HEK293 (cell line): ENCODE results near the gene DPEP3.

Experiments
- CTCF ChIA-PET: fragments of 350-600 bp; formaldehyde crosslinking; extraction: SDS; loops from one replicate; lab custom pipeline; 2021; ENCODE audit warnings: antibody characterized with exemption; lab: Yijun Ruan, JAX
- POLR2A ChIA-PET: fragments of 300-600 bp; formaldehyde crosslinking; extraction: SDS; loops from one replicate; lab custom pipeline; 2020; ENCODE audit warnings: antibody characterized with exemption, inconsistent platforms; lab: Yijun Ruan, JAX
- H3K27ac ChIP-seq: fragments of 200-500 bp; sonication (Bioruptor generic); 2 replicates; pipeline ENCODE4 v1.5.1; 2014; ENCODE audit warnings: low read depth, low read length, control low read depth, inconsistent platforms; ENCODE audit errors: extremely low read depth
- H3K36me3 ChIP-seq, 2 experiments: fragments of 200-500 bp in 1 of 2; sonication (Bioruptor generic) in 1 of 2; 1 replicate in 1 of 2; 2 replicates in 1 of 2; pipeline ENCODE4 v1.5.1; 2014 to 2017; ENCODE audit warnings: inconsistent platforms in 2 of 2, low read length in 2 of 2; ENCODE audit not compliant: control insufficient read depth in 2 of 2, insufficient read depth in 1 of 2
- H3K4me1 ChIP-seq: fragments of 200-500 bp; sonication (Bioruptor generic); 2 replicates; pipeline ENCODE4 v1.5.1; 2014; ENCODE audit warnings: mild to moderate bottlenecking, low read length, inconsistent platforms; ENCODE audit not compliant: control insufficient read depth, insufficient read depth
- H3K4me3 ChIP-seq: 2 replicates; pipeline ENCODE4 v1.5.1; 2011; ENCODE audit warnings: low read depth, mild to moderate bottlenecking, control low read depth, low read length, moderate library complexity
- H3K9me3 ChIP-seq: fragments of 200-500 bp; sonication (Bioruptor generic); 2 replicates; pipeline ENCODE4 v1.5.1; 2014; ENCODE audit warnings: low read depth, low read length, inconsistent platforms; ENCODE audit not compliant: control insufficient read depth, insufficient read depth
- EGR2 ChIP-seq: fragments of 450-650 bp; formaldehyde crosslinking; IDR thresholded peaks from 2 replicates; pipeline ENCODE4 v1.5.1; 2016; ENCODE audit warnings: low read depth, missing biosample characterization, missing genetic modification characterization
- RBAK ChIP-seq: fragments of 450-650 bp; formaldehyde crosslinking; IDR thresholded peaks from 2 replicates; pipeline ENCODE4 v1.5.1; 2016; ENCODE audit warnings: missing biosample characterization, missing genetic modification characterization
- REPIN1 ChIP-seq: fragments of 450-650 bp; formaldehyde crosslinking; IDR thresholded peaks from 2 replicates; pipeline ENCODE4 v1.5.1; 2017; ENCODE audit warnings: missing biosample characterization, missing genetic modification characterization, low read depth
- ZFP37 ChIP-seq: fragments of 450-650 bp; formaldehyde crosslinking; IDR thresholded peaks from 2 replicates; pipeline ENCODE4 v1.5.1; 2016; ENCODE audit warnings: missing biosample characterization, missing genetic modification characterization
- ZIC2 ChIP-seq: fragments of 450-650 bp; formaldehyde crosslinking; IDR thresholded peaks from 2 replicates; pipeline ENCODE4 v1.5.1; 2016; ENCODE audit warnings: missing biosample characterization, missing genetic modification characterization
- ZNF133 ChIP-seq: fragments of 450-650 bp; formaldehyde crosslinking; IDR thresholded peaks from 2 replicates; pipeline ENCODE4 v1.5.1; 2016; ENCODE audit warnings: missing biosample characterization, missing genetic modification characterization
- ZNF266 ChIP-seq: fragments of 450-650 bp; formaldehyde crosslinking; IDR thresholded peaks from 2 replicates; pipeline ENCODE4 v1.5.1; 2016; ENCODE audit warnings: missing biosample characterization, missing genetic modification characterization, low read depth
- ZNF324 ChIP-seq: fragments of 450-650 bp; formaldehyde crosslinking; IDR thresholded peaks from 2 replicates; pipeline ENCODE4 v1.5.1; 2016; ENCODE audit warnings: missing biosample characterization, missing genetic modification characterization
- ZNF548 ChIP-seq: fragments of 450-650 bp; formaldehyde crosslinking; IDR thresholded peaks from 2 replicates; pipeline ENCODE4 v1.5.1; 2016; ENCODE audit warnings: missing biosample characterization, missing genetic modification characterization
- ZNF549 ChIP-seq: fragments of 450-650 bp; IDR thresholded peaks from 2 replicates; pipeline ENCODE4 v1.5.1; 2018; ENCODE audit warnings: missing biosample characterization, missing genetic modification characterization, mild to moderate bottlenecking, inconsistent platforms, moderate library complexity
- ZNF596 ChIP-seq: fragments of 450-650 bp; IDR thresholded peaks from 2 replicates; pipeline ENCODE4 v1.5.0; 2018; ENCODE audit warnings: missing biosample characterization, mild to moderate bottlenecking, missing genetic modification characterization, moderate library complexity
- ZNF624 ChIP-seq: fragments of 450-650 bp; formaldehyde crosslinking; IDR thresholded peaks from 2 replicates; pipeline ENCODE4 v1.5.1; 2017; ENCODE audit warnings: missing biosample characterization, missing genetic modification characterization
- ZNF626 ChIP-seq: fragments of 450-650 bp; sonication (Bioruptor Pico); formaldehyde crosslinking; IDR thresholded peaks from 2 replicates; pipeline ENCODE4 v1.5.1; 2018; ENCODE audit warnings: missing biosample characterization, missing genetic modification characterization, inconsistent platforms
- ZNF677 ChIP-seq: fragments of 450-650 bp; IDR thresholded peaks from 2 replicates; pipeline ENCODE4 v1.5.0; 2018; ENCODE audit warnings: missing biosample characterization, mild to moderate bottlenecking, missing genetic modification characterization, moderate library complexity
- ZNF768 ChIP-seq: fragments of 450-650 bp; formaldehyde crosslinking; IDR thresholded peaks from 2 replicates; pipeline ENCODE4 v1.5.1; 2018; ENCODE audit warnings: missing biosample characterization, mild to moderate bottlenecking, missing genetic modification characterization
- TF ChIP-seq, protein P1 (sequence below): fragments of 450-650 bp; formaldehyde crosslinking; IDR thresholded peaks from 2 replicates; pipeline ENCODE4 v1.5.1; 2016; ENCODE audit warnings: missing biosample characterization, missing genetic modification characterization
- TF ChIP-seq, protein P2 (sequence below): fragments of 450-650 bp; formaldehyde crosslinking; IDR thresholded peaks from 2 replicates; pipeline ENCODE4 v1.5.1; 2016; ENCODE audit warnings: missing biosample characterization, missing genetic modification characterization

The DPEP3 gene

DNA sequence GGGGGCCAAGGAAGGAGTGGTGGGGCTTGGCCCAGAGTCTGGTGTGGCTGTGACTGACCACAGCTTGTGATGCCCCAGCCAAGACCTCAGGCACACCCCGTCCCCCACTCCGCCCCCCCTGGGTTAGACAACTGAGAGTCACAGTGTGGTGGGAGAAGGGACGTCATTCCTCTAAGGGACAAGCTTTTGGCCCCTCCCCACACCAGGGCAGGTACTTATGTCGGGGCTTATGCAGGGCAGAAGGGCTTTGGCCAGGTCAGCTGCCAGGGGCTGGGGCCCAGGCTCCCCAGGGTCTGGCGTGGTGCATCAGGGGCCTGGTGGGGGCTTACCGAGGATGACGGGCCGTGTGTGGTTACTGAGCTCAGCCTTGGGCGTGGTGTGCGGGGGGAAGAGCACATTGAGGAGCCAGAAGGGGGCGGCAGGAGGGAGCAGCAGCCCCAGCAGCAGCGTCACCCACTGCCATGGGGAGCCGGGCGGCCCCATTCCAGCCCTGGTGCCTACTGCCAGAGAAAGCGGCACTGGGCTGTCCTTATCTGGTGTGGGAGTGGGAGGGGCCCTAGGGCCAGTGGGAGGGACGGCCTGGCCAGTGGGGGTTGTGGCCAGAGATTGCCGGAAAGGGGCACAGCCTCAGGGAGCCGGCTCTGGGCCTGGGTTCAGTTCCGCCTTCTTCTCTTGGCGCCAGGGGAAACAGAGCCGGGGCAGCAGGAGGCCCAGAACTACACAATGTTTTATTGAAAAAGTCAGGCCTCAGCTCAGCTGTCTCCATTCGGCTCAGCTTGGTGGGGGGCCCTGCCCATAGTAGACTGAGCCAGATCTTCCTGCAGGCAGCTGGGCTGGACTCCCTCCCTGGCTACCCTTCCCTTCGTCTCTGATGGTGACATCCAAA, 36.4 kb downstream of the DPEP3 start, which contains the start of gene LCAT (continued):
- TF ChIP-seq, protein P1, sequence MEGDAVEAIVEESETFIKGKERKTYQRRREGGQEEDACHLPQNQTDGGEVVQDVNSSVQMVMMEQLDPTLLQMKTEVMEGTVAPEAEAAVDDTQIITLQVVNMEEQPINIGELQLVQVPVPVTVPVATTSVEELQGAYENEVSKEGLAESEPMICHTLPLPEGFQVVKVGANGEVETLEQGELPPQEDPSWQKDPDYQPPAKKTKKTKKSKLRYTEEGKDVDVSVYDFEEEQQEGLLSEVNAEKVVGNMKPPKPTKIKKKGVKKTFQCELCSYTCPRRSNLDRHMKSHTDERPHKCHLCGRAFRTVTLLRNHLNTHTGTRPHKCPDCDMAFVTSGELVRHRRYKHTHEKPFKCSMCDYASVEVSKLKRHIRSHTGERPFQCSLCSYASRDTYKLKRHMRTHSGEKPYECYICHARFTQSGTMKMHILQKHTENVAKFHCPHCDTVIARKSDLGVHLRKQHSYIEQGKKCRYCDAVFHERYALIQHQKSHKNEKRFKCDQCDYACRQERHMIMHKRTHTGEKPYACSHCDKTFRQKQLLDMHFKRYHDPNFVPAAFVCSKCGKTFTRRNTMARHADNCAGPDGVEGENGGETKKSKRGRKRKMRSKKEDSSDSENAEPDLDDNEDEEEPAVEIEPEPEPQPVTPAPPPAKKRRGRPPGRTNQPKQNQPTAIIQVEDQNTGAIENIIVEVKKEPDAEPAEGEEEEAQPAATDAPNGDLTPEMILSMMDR (tag by site-specific recombination) = 0 out of 2 replicates have a peak, but pooled peaks have one; percentile 25
- TF ChIP-seq ZNF768 = no peak
- no peak for TF ChIP-seq ZNF677 (tag by site-specific recombination)
- no peak for TF ChIP-seq ZNF548 (tag by site-specific recombination)
- TF ChIP-seq ZFP37 (tag by site-specific recombination) = no peak
- no peak for TF ChIP-seq ZNF596 (tag by site-specific recombination)
- peak; percentile 41; the same call in 1 of the 2 replicates for TF ChIP-seq EGR2 (tag by site-specific recombination)
- TF ChIP-seq REPIN1 (tag by site-specific recombination) = no peak
- TF ChIP-seq RBAK (tag by site-specific recombination) = no peak
- TF ChIP-seq ZIC2 = peak; percentile 77
- TF ChIP-seq ZNF549 (tag by site-specific recombination) = no peak
- TF ChIP-seq, protein P2, sequence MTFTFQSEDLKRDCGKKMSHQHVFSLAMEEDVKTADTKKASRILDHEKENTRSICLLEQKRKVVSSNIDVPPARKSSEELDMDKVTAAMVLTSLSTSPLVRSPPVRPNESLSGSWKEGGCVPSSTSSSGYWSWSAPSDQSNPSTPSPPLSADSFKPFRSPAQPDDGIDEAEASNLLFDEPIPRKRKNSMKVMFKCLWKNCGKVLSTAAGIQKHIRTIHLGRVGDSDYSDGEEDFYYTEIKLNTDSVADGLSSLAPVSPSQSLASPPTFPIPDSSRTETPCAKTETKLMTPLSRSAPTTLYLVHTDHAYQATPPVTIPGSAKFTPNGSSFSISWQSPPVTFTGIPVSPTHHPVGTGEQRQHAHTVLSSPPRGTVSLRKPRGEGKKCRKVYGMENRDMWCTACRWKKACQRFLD (tag by site-specific recombination) = no peak

DNA sequence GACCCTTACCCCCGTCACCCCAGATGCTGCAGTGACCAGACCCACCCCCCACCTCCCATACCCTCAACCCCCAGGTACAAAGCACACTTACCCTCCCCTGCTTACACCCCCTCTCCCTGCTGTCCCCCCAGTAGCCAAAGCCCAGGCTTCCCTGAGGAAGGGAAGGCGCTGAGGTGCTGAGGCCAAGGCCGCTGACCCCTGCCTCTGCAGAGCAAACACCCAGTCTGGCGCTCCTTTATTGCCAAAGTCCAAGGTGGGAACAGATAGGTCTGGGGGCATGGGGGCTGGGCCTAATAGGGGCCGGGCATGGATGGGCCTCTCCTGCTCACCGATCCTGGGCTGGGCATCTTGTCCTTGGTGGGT, 37.1 kb downstream of the DPEP3 start:
- Histone ChIP-seq H3K27ac (no peak overlapping the region), H3K4me3 (no peak overlapping the region), H3K36me3 (peaks cover 0 to 74% of the 10 kb centered on the region in 2 experiments; a peak in 2 of 3 replicates), H3K4me1 (no peaks in the 10 kb centered on the region), H3K9me3 (no peaks in the 10 kb centered on the region)
- POLR2A ChIA-PET = interaction anchor here (0.5 to 2.7 kb wide), 4 partner anchors 8 to 296 kb away, joined by 3 to 16 read pairs (median 4); no protein-coding TSS in a partner anchor
- no peak for TF ChIP-seq ZNF624
- TF ChIP-seq ZNF266 (tag by site-specific recombination) = no peak
- no peak for TF ChIP-seq ZNF626 (tag by site-specific recombination)
- no peak for TF ChIP-seq ZNF133
- no peak for TF ChIP-seq ZNF324 (tag by site-specific recombination)
- CTCF ChIA-PET = interaction anchor here (1.0 to 2.1 kb wide), 3 partner anchors 12 to 98 kb away, joined by 3 to 9 read pairs (median 3); no protein-coding TSS in a partner anchor

DNA sequence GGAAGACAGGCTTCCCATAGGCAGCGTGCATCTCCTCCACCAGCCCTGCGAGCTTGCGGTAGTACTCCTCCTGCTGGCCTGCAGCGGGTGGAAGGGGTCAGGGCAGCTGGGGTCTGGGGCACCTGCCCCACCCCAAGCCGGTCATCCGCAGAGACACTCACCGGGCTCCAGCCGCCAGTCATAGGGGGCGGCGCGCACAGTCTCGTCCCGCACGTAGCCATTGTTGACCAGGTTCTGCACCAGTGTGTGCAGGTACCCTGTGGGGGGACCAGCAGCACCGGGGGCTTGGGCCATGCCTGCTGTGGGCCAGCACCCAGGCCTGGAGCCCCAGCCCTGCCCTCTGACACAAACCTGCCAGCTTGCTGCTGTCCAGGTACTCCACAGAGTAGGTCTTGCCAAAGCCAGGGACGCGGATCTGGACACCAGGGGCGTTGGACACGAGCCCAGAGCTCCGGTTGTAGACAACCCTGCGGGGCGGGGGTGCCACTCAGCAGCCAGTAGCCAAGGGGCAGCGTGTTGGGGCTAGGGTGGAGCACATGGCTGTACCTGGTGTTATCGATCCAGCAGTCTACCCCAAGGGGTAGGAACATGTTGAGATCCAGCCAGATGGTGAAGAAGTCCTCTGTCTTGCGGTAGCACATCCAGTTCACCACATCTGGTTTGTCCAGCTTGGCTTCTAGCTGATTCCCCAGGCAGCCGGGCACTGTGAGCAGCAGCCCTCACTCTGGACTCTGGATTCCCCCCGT, 37.6 kb downstream of the DPEP3 start:
- Histone ChIP-seq H3K4me3 (no peak overlapping the region), H3K9me3 (no peaks in the 10 kb centered on the region), H3K27ac (no peak overlapping the region), H3K36me3 (peaks cover 0 to 69% of the 10 kb centered on the region in 2 experiments; a peak in 2 of 3 replicates), H3K4me1 (no peaks in the 10 kb centered on the region)
- ChIA-PET POLR2A (interaction anchor here (0.5 to 1.6 kb wide), 5 partner anchors 17 to 295 kb away, joined by 3 to 7 read pairs (median 4); no protein-coding TSS in a partner anchor), CTCF (interaction anchor here (0.6 to 2.3 kb wide), 16 partner anchors 11 to 1230 kb away, joined by 3 to 14 read pairs (median 3); partner anchors contain the start of gene NRN1L)
- no peak for TF ChIP-seq ZNF596 (tag by site-specific recombination)
- no peak for TF ChIP-seq RBAK (tag by site-specific recombination)
- TF ChIP-seq, all 188 proteins: peak for 0
